GM18861 (cell line): Measurements from ENCODE around the gene SLC24A4.

Experiments
- ATAC-seq: cut with Tn5 transposase; IDR thresholded peaks from one replicate; pipeline ENCODE4 v1.9.1; 2021; ENCODE audit not compliant: unreplicated experiment

The SLC24A4 gene

GRCh38 chr14:92323011-92323915, at the start of gene SLC24A4:
TSS of gene SLC24A4 (plus strand) at chr14:92323165. CDS start at chr14:92323831, 666 bp downstream.
- ATAC-seq = no peak

GRCh38 chr14:92273166-92273565, 49.8 kb upstream of the SLC24A4 start:
- ATAC-seq = no peak

GRCh38 chr14:92274055-92274454, 48.9 kb upstream of the SLC24A4 start:
- ATAC-seq = no peak

GRCh38 chr14:92276074-92276473, 46.9 kb upstream of the SLC24A4 start:
- no peak for ATAC-seq

- no peak for ATAC-seq
Observed at GRCh38 chr14:92277031-92277430, 45.9 kb upstream of the SLC24A4 start.

GRCh38 chr14:92280554-92281262, 42.3 kb upstream of the SLC24A4 start:
- ATAC-seq = no peak

GRCh38 chr14:92282669-92283068, 40.3 kb upstream of the SLC24A4 start:
- no peak for ATAC-seq

GRCh38 chr14:92285311-92285710, 37.7 kb upstream of the SLC24A4 start:
- no peak for ATAC-seq

- ATAC-seq = no peak
Observed at GRCh38 chr14:92287987-92288386, 35.0 kb upstream of the SLC24A4 start.

- ATAC-seq = no peak
Observed at GRCh38 chr14:92288994-92289660, 33.8 kb upstream of the SLC24A4 start.

- no peak for ATAC-seq
Observed at GRCh38 chr14:92292673-92293072, 30.3 kb upstream of the SLC24A4 start.

- ATAC-seq = no peak
Observed at GRCh38 chr14:92294506-92294905, 28.5 kb upstream of the SLC24A4 start.

GRCh38 chr14:92297818-92298595, 25.0 kb upstream of the SLC24A4 start:
- ATAC-seq = no peak

GRCh38 chr14:92302481-92302880, 20.5 kb upstream of the SLC24A4 start:
- ATAC-seq = no peak

GRCh38 chr14:92308716-92309115, 14.2 kb upstream of the SLC24A4 start:
- no peak for ATAC-seq

GRCh38 chr14:92309968-92310530, 12.9 kb upstream of the SLC24A4 start:
- no peak for ATAC-seq

- ATAC-seq = no peak
Observed at GRCh38 chr14:92310776-92311375, 12.1 kb upstream of the SLC24A4 start.

GRCh38 chr14:92314182-92314581, 8.8 kb upstream of the SLC24A4 start:
- ATAC-seq = no peak

GRCh38 chr14:92315050-92315805, 7.7 kb upstream of the SLC24A4 start:
- no peak for ATAC-seq
